HCT116 (cell line): Measurements from ENCODE around the gene COL4A3. TPM values are rescaled to one million over a fixed set of nuclear protein-coding genes. Genes with fewer than 3 reads are reported as not detected.

ENCODE experiments used
- ATAC-seq: fragments of 200-7000 bp; cut with Tn5 transposase; 2 replicates; pipeline ENCODE4 v1.9.1; 2020; ENCODE audit warnings: mild to moderate bottlenecking, moderate library complexity
- BruUV-seq: library from RNA; stranded (reverse); fragments of 400-500 nt; replicated peaks from 2 replicates; lab custom pipeline; 2021; lab: Mats Ljungman, UMichigan
- CTCF ChIA-PET: fragments of 300-600 bp; sonication (Branson Sonifier 250); formaldehyde crosslinking; loops from one replicate; lab custom pipeline; 2021; ENCODE audit warnings: antibody characterized with exemption; lab: Charles Lee
- POLR2A ChIA-PET: fragments of 300-600, 350-600 bp; sonication (Branson Sonifier 250); formaldehyde crosslinking; loops from one replicate; lab custom pipeline; 2021; ENCODE audit warnings: antibody characterized with exemption; lab: Charles Lee
- RAD21 ChIA-PET, 2 experiments: fragments of 300-600 bp; sonication (Branson Sonifier 250); formaldehyde crosslinking; loops; one replicate each; lab custom pipeline; 2023; ENCODE audit warnings: low total read pairs in 2 of 2; ENCODE audit not compliant: uncharacterized antibody in 2 of 2, unreplicated experiment in 2 of 2, low non-redundant PET in 1 of 2; lab: Charles Lee
- DNase-seq: peaks from one replicate; pipeline ENCODE4 v3.0.0-alpha.2; 2010; ENCODE audit warnings: low read depth, low spot score
- H2AFZ ChIP-seq: fragments of 200-600 bp; shearing (Covaris generic), sonication (generic); 2 replicates; pipeline ENCODE4 v1.6.1; 2017; ENCODE audit warnings: low read depth, mixed run types, mixed read lengths, antibody characterized with exemption, low read length; ENCODE audit not compliant: poor library complexity, severe bottlenecking
- H3K27ac ChIP-seq: 2 replicates; pipeline ENCODE4 v1.5.1; 2012; ENCODE audit warnings: low read depth, low read length
- H3K27me3 ChIP-seq: fragments of 200-600 bp; sonication (generic); 2 replicates; pipeline ENCODE4 v1.6.1; 2016; ENCODE audit warnings: mixed run types, low read length, mixed read lengths; ENCODE audit not compliant: insufficient read depth
- H3K36me3 ChIP-seq, 2 experiments: fragments of 200-500 bp in 1 of 2; fragments of 200-600 bp in 1 of 2; sonication (Bioruptor generic) in 1 of 2; sonication (generic) in 1 of 2; 2 replicates each; pipeline versions ENCODE4 v1.5.1 to v1.6.1; 2014 to 2016; ENCODE audit warnings: low read length in 2 of 2, inconsistent platforms in 1 of 2, mixed read lengths in 1 of 2, mixed run types in 1 of 2; ENCODE audit not compliant: insufficient read depth in 2 of 2, control insufficient read depth in 1 of 2
- H3K4me1 ChIP-seq, 2 experiments: fragments of 200-600 bp in 1 of 2; sonication (generic) in 1 of 2; 2 replicates each; pipeline versions ENCODE4 v1.5.1 to v1.6.1; 2012 to 2017; ENCODE audit warnings: low read length in 2 of 2, inconsistent platforms in 1 of 2, mild to moderate bottlenecking in 1 of 2, mixed read lengths in 1 of 2, mixed run types in 1 of 2, moderate library complexity in 1 of 2; ENCODE audit not compliant: insufficient read depth in 2 of 2, control insufficient read depth in 1 of 2
- H3K4me2 ChIP-seq: fragments of 200-600 bp; sonication (generic); 2 replicates; pipeline ENCODE4 v1.6.1; 2017; ENCODE audit warnings: mixed run types, low read length, mixed read lengths
- H3K4me3 ChIP-seq, 2 experiments: fragments of 200-600 bp in 1 of 2; sonication (generic) in 1 of 2; replicated peaks in 1 of 2; 2 replicates each; pipeline ENCODE4 v1.5.1; 2011 to 2016; ENCODE audit warnings: low read length in 2 of 2, control low read depth in 1 of 2, low read depth in 1 of 2, mild to moderate bottlenecking in 1 of 2, mixed read lengths in 1 of 2, mixed run types in 1 of 2
- H3K79me2 ChIP-seq: fragments of 200-600 bp; sonication (generic); 2 replicates; pipeline ENCODE4 v1.6.1; 2017; ENCODE audit warnings: mild to moderate bottlenecking, mixed run types, low read length, moderate library complexity, mixed read lengths; ENCODE audit not compliant: insufficient read depth
- H3K9ac ChIP-seq: fragments of 200-600 bp; sonication (generic); 2 replicates; pipeline ENCODE4 v1.6.1; 2016; ENCODE audit warnings: low read length, mixed read lengths
- H3K9me2 ChIP-seq: fragments of 200-600 bp; sonication (generic), shearing (Covaris generic); 2 replicates; pipeline ENCODE4 v1.6.1; 2017; ENCODE audit warnings: mixed run types, mild to moderate bottlenecking, moderate library complexity; ENCODE audit not compliant: insufficient read depth
- H3K9me3 ChIP-seq, 2 experiments: fragments of 200-500 bp in 1 of 2; fragments of 200-600 bp in 1 of 2; sonication (Bioruptor generic) in 1 of 2; sonication (generic) in 1 of 2; 2 replicates each; pipeline ENCODE4 v1.6.1; 2014 to 2017; ENCODE audit warnings: low read length in 2 of 2, mixed read lengths in 2 of 2, inconsistent platforms in 1 of 2, low read depth in 1 of 2, mild to moderate bottlenecking in 1 of 2, mixed run types in 1 of 2, moderate library complexity in 1 of 2; ENCODE audit not compliant: control insufficient read depth in 1 of 2, insufficient read depth in 1 of 2
- H4K20me1 ChIP-seq: fragments of 200-600 bp; sonication (generic), shearing (Covaris generic); 2 replicates; pipeline ENCODE4 v1.6.1; 2017; ENCODE audit warnings: mixed run types, mild to moderate bottlenecking, moderate library complexity; ENCODE audit not compliant: insufficient read depth
- CEBPB ChIP-seq: IDR thresholded peaks from 2 replicates; pipeline ENCODE4 v1.6.1; 2012; ENCODE audit warnings: low read depth
- EGR1 ChIP-seq: IDR thresholded peaks from 2 replicates; pipeline ENCODE4 v1.6.1; 2012; ENCODE audit warnings: low read depth
- ELF1 ChIP-seq: IDR thresholded peaks from 2 replicates; pipeline ENCODE4 v1.6.1; 2012; ENCODE audit warnings: low read depth, borderline replicate concordance
- EZH2 ChIP-seq: fragments of 200-600 bp; sonication (generic); IDR thresholded peaks from 2 replicates; pipeline ENCODE4 v1.6.1; 2017; ENCODE audit warnings: antibody characterized with exemption, mixed run types
- EZH2phosphoT487 ChIP-seq: fragments of 200-600 bp; IDR thresholded peaks from 2 replicates; pipeline ENCODE4 v1.6.1; 2018; ENCODE audit warnings: antibody characterized with exemption, borderline replicate concordance
- RAD21 ChIP-seq: IDR thresholded peaks from 2 replicates; pipeline ENCODE4 v1.6.1; 2012; ENCODE audit warnings: low read depth, mild to moderate bottlenecking
- YY1 ChIP-seq: IDR thresholded peaks from 2 replicates; pipeline ENCODE4 v1.6.1; 2011; ENCODE audit warnings: low read length, low read depth, moderate library complexity, mild to moderate bottlenecking; ENCODE audit not compliant: insufficient replicate concordance; ENCODE audit errors: extremely low read depth
- ZNF274 ChIP-seq: fragments of 200-500 bp; sonication (Bioruptor generic); IDR thresholded peaks from 2 replicates; pipeline ENCODE4 v1.6.1; 2014; ENCODE audit warnings: mild to moderate bottlenecking, low read depth, low read length, inconsistent platforms
- intact Hi-C: fragments of 100-400 bp; cut with micrococcal nuclease; formaldehyde crosslinking; loops from 2 replicates; pipeline ENCODE4 v1.10.0; 2022
- total RNA-seq: library from RNA; stranded (reverse); gene quantifications from one replicate; pipeline ENCODE4 v1.2.1, GENCODE V29; 2021; ENCODE audit not compliant: unreplicated experiment
- TF ChIP-seq, protein P1 (sequence below): IDR thresholded peaks from 2 replicates; pipeline ENCODE4 v1.6.1; 2011; ENCODE audit warnings: mild to moderate bottlenecking, low read length, moderate library complexity; ENCODE audit not compliant: insufficient replicate concordance; ENCODE audit errors: extremely low read depth

Gene COL4A3
- total RNA-seq, 1 experiment from 2014 or later: 4.9 TPM

- DNase-seq (no peak), ATAC-seq (no peak)
- H3K27ac ChIP-seq: no peak overlapping the region
- no peak for TF ChIP-seq ELF1
- TF ChIP-seq EZH2phosphoT487: no peak
- no peak for TF ChIP-seq ZNF274
- H3K27me3 ChIP-seq: no peaks in the 10 kb centered on the region
- H3K4me2 ChIP-seq: no peak overlapping the region
- H4K20me1 ChIP-seq: no peaks in the 10 kb centered on the region
- intact Hi-C loops: loop anchor here (10.0 kb wide), 1 partner anchor 524 kb away; no protein-coding TSS in a partner anchor
- H3K9ac ChIP-seq: no peak overlapping the region
- no peaks in the 10 kb centered on the region for H3K79me2 ChIP-seq
- BruUV-seq: no TSS peak
- H3K9me2 ChIP-seq: no peaks in the 10 kb centered on the region
- POLR2A ChIA-PET: no interaction called here
- no peaks in the 10 kb centered on the region for H3K9me3 ChIP-seq
- no peaks in the 10 kb centered on the region for H3K4me1 ChIP-seq
- no peaks in the 10 kb centered on the region for H3K36me3 ChIP-seq
- CTCF ChIA-PET: no interaction called here
- RAD21 ChIA-PET: no interaction called here
- no peak overlapping the region for H3K4me3 ChIP-seq
- H2AFZ ChIP-seq: no peak overlapping the region
Observed at GRCh38 chr2:227241005-227241404, 76.6 kb downstream of the COL4A3 start.

DNA sequence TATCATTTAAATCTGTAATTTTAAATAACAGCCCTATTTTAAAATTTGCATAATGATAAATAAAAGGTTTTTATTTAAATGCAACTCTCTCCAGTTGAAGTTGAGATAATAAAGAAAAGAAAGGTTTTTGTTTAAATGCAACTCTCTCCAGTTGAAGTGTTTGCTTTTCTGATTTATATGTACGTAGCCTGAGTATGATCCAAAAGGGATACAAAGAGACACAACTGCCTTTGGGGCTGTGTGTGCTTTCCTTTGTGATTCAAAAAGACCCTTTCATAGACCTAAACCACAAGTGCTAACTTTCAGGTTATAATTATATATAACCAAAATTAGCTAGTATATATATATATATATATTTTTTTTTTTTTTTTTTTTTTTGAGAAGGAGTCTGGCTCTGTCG, 84.5 kb downstream of the COL4A3 start:
- no peak overlapping the region for H3K9ac ChIP-seq
- H4K20me1 ChIP-seq: no peaks in the 10 kb centered on the region
- H3K4me1 ChIP-seq: no peaks in the 10 kb centered on the region
- no peak overlapping the region for H2AFZ ChIP-seq
- no TSS peak for BruUV-seq
- DNase-seq (no peak), ATAC-seq (no peak)
- H3K4me3 ChIP-seq: no peak overlapping the region
- no peaks in the 10 kb centered on the region for H3K9me3 ChIP-seq
- H3K4me2 ChIP-seq: no peak overlapping the region
- H3K27me3 ChIP-seq: no peaks in the 10 kb centered on the region
- no peak overlapping the region for H3K27ac ChIP-seq
- POLR2A ChIA-PET: no interaction called here
- H3K79me2 ChIP-seq: no peaks in the 10 kb centered on the region
- no peak for TF ChIP-seq YY1
- no peak for TF ChIP-seq EZH2
- no peak for TF ChIP-seq RAD21
- TF ChIP-seq, protein P1, sequence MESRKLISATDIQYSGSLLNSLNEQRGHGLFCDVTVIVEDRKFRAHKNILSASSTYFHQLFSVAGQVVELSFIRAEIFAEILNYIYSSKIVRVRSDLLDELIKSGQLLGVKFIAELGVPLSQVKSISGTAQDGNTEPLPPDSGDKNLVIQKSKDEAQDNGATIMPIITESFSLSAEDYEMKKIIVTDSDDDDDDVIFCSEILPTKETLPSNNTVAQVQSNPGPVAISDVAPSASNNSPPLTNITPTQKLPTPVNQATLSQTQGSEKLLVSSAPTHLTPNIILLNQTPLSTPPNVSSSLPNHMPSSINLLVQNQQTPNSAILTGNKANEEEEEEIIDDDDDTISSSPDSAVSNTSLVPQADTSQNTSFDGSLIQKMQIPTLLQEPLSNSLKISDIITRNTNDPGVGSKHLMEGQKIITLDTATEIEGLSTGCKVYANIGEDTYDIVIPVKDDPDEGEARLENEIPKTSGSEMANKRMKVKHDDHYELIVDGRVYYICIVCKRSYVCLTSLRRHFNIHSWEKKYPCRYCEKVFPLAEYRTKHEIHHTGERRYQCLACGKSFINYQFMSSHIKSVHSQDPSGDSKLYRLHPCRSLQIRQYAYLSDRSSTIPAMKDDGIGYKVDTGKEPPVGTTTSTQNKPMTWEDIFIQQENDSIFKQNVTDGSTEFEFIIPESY: no peak
- no peak for TF ChIP-seq EGR1
- TF ChIP-seq CEBPB: no peak
- intact Hi-C loops: loop anchor here (10.0 kb wide), 1 partner anchor 516 kb away; no protein-coding TSS in a partner anchor
- RAD21 ChIA-PET: no interaction called here
- CTCF ChIA-PET: interaction anchor here (1.8 kb wide), 1 partner anchor 10 kb away, joined by 10 read pairs; no protein-coding TSS in a partner anchor
- H3K9me2 ChIP-seq: no peaks in the 10 kb centered on the region
- no peaks in the 10 kb centered on the region for H3K36me3 ChIP-seq
